IMR-90 (cell line): ENCODE results near the gene NFYB.

Experiments used
- BHLHE40 ChIP-seq: fragments of 150-350 bp; IDR thresholded peaks from 2 replicates; pipeline ENCODE4 v1.6.1; 2016; ENCODE audit warnings: mild to moderate bottlenecking, low read depth, low read length
- MAZ ChIP-seq: IDR thresholded peaks from 2 replicates; pipeline ENCODE4 v1.6.1; 2012; ENCODE audit warnings: low read depth, mild to moderate bottlenecking, low read length, improper control_type of control experiment, moderate library complexity, borderline replicate concordance
- POLR2A ChIP-seq: IDR thresholded peaks from 2 replicates; pipeline ENCODE4 v1.6.1; 2012; ENCODE audit warnings: mild to moderate bottlenecking, low read depth, low read length
- RAD21 ChIP-seq: IDR thresholded peaks from 2 replicates; pipeline ENCODE4 v1.6.1; 2012; ENCODE audit warnings: low read length, improper control_type of control experiment
- SMC3 ChIP-seq: fragments of 150-350 bp; IDR thresholded peaks from 2 replicates; pipeline ENCODE4 v1.6.1; 2016; ENCODE audit warnings: low read depth, mild to moderate bottlenecking, antibody characterized with exemption, low read length, moderate library complexity
- TF ChIP-seq, protein P1 (sequence below): conservative IDR thresholded peaks from 2 replicates; pipeline ENCODE4 v1.5.1; 2012; ENCODE audit warnings: mild to moderate bottlenecking, low read depth, low read length, improper control_type of control experiment
- TF ChIP-seq, protein P2 (sequence below): fragments of 150-350 bp; IDR thresholded peaks from 2 replicates; pipeline ENCODE4 v1.6.1; 2016; ENCODE audit warnings: low read depth, mild to moderate bottlenecking, low read length, moderate library complexity, borderline replicate concordance

DNA sequence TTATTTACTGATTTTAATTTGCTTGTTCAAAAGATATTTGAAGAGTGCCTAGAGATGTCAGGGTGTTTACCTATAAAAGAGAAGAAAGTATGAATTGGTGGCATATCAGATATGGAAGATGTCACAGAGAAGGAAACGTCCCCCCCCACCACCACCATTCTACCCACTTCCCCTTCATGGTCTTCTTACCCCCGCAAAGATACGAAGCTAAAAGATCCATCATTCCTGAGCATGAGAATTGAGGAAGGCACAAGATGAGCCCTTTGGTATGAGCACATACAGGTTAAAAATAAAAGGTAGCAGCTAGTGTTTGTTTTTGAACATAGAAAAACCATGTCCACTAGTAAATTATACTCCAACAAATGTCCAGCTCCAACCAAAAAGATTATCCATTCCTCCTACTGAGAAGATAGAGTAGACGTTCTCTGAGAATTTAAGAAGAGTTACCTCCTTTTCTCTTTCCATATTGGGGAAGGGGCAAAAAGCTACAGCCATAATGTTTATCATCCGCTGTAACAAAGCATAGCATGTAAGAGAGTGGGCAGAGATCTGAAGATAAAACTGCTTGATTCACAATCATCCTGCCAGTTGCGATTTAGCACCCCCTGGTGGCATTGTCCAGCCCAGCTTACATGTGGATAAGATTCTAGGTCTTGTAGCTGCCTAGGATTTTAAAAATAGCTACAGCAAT is 29.1 kb downstream of the NFYB start:
- TF ChIP-seq, protein P1, sequence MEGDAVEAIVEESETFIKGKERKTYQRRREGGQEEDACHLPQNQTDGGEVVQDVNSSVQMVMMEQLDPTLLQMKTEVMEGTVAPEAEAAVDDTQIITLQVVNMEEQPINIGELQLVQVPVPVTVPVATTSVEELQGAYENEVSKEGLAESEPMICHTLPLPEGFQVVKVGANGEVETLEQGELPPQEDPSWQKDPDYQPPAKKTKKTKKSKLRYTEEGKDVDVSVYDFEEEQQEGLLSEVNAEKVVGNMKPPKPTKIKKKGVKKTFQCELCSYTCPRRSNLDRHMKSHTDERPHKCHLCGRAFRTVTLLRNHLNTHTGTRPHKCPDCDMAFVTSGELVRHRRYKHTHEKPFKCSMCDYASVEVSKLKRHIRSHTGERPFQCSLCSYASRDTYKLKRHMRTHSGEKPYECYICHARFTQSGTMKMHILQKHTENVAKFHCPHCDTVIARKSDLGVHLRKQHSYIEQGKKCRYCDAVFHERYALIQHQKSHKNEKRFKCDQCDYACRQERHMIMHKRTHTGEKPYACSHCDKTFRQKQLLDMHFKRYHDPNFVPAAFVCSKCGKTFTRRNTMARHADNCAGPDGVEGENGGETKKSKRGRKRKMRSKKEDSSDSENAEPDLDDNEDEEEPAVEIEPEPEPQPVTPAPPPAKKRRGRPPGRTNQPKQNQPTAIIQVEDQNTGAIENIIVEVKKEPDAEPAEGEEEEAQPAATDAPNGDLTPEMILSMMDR: peak; percentile 82
- TF ChIP-seq MAZ (no peak), POLR2A (no peak), SMC3 (peak; percentile 92), RAD21 (peak; percentile 73), BHLHE40 (no peak)
- TF ChIP-seq, protein P2, sequence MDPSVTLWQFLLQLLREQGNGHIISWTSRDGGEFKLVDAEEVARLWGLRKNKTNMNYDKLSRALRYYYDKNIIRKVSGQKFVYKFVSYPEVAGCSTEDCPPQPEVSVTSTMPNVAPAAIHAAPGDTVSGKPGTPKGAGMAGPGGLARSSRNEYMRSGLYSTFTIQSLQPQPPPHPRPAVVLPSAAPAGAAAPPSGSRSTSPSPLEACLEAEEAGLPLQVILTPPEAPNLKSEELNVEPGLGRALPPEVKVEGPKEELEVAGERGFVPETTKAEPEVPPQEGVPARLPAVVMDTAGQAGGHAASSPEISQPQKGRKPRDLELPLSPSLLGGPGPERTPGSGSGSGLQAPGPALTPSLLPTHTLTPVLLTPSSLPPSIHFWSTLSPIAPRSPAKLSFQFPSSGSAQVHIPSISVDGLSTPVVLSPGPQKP: no peak
